NB4 (cell line): ENCODE data around the gene GRIN3B.

Experiments
- DNase-seq: peaks from one replicate; pipeline ENCODE4 v3.0.0; 2010; ENCODE audit warnings: low read depth
- H3K4me3 ChIP-seq: one replicate; pipeline ENCODE4 v1.5.1; 2011; ENCODE audit warnings: mild to moderate bottlenecking, low read depth, low read length, moderate library complexity
- MAX ChIP-seq: IDR thresholded peaks from 2 replicates; pipeline ENCODE4 v1.6.1; 2011; ENCODE audit warnings: low read depth, low read length
- MYC ChIP-seq: IDR thresholded peaks from 2 replicates; pipeline ENCODE4 v1.6.1; 2011; ENCODE audit warnings: low read depth, low read length
- POLR2A ChIP-seq: IDR thresholded peaks from 2 replicates; pipeline ENCODE4 v1.6.1; 2011; ENCODE audit warnings: mild to moderate bottlenecking; ENCODE audit not compliant: insufficient read length; ENCODE audit errors: extremely low read depth
- TF ChIP-seq, protein P1 (sequence below): IDR thresholded peaks from one replicate; pipeline ENCODE4 v1.5.1; 2012; ENCODE audit warnings: low read depth, low read length

GRIN3B gene

DNA sequence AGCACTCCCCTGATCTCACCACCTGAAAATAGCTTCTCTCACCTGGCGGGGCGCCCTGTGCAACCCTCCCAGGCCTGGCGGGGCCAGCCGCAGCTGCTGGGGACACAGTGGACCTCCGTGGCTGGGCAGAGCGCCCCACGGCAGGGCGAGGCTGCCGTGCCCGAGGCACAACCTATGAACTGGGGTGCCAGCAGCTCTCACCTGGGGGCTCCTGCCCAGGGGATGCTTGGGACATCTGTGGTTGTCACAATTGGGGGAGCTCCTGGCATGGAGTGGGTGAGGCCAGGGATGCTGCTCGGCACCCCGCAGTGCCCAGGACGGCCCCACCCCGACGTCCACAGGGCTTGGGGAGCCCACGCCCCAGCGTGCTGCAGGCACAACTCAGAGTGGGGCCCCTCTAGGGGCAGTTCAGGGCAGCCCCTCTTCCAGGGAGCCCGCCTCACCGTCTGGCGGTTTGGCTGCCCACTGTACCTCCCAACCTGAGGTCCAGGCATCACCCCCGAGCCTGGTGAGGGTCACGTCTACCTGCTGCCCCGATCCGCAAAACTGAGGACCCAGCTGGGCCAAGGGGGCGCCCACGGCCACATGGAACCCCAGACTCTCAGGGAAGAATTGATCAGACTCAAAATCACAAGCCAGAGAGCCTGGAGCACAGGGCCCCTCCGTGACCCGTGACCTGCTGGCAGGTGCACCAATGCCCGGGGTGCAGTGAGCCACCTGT is 15.0 kb downstream of the GRIN3B start:
- DNase-seq = no peak
- no peak overlapping the region for H3K4me3 ChIP-seq

DNA sequence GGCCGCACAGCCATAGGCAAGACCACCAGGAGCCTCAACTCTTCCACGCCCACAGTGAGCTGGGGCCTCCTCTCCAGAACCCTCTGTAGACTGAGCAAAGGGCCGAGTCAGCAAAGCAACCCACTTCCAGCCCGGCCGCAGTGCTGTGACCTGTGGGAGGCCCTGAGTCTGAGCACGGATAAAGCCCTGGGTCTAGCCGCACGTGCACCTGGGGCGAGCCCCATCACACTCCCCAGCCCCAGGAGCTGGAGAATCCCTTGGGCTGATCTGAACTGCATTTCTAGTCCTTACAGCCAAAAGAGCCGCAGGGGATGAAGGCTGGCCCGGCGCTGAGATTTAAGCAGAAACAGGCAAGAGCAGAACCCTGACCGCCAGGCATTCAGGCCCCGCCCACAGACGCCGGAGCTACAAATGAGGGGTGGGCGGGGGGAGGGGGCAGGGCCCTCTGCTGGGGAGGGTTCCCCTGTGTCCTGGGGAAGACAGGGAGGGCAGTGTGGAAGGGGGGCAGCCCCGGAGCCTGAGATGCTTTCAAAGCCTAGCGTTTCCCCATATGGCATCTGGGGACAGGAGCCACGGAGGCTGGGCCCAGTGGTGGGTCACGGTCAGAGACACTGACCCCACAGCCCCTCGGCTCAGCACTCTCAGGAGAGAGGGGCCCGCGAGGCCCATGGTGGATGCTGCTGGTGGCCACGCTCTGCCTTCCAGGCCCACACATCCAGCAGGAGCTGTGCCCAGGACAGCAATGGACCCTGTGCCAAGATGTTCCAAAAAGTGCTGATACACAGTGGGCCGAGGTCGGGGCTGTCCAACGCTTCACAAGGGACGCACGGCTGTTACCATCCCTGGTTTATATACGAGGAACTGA is 15.8 kb downstream of the GRIN3B start:
- no peak overlapping the region for H3K4me3 ChIP-seq
- no peak for TF ChIP-seq POLR2A
- TF ChIP-seq, protein P1, sequence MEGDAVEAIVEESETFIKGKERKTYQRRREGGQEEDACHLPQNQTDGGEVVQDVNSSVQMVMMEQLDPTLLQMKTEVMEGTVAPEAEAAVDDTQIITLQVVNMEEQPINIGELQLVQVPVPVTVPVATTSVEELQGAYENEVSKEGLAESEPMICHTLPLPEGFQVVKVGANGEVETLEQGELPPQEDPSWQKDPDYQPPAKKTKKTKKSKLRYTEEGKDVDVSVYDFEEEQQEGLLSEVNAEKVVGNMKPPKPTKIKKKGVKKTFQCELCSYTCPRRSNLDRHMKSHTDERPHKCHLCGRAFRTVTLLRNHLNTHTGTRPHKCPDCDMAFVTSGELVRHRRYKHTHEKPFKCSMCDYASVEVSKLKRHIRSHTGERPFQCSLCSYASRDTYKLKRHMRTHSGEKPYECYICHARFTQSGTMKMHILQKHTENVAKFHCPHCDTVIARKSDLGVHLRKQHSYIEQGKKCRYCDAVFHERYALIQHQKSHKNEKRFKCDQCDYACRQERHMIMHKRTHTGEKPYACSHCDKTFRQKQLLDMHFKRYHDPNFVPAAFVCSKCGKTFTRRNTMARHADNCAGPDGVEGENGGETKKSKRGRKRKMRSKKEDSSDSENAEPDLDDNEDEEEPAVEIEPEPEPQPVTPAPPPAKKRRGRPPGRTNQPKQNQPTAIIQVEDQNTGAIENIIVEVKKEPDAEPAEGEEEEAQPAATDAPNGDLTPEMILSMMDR = no peak
- no peak for DNase-seq

More for the DNA sequence above, 15.0 kb downstream of the GRIN3B start:
- TF ChIP-seq POLR2A = no peak

DNA sequence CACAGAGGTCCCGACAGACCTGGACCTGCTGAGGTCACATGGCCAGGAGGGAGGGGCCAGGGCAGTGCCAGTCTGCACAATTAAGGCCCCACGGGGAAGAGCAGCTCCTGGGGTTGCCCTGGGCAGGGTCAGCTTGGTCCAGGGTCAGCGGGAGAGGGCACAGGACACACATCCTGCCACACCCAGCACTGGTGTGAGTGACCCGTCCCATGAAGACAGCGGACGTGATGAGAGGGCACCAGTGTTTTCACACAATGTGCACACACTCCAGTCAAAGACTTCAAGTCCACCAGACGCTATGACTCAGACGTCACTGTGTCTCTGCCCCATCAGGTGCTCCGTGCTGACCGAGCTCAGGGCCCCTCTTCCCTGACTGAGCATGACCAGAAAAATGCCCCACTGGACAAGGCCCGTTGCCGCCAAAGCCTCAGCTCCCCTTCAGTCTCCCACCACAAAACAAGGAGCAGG is 16.5 kb downstream of the GRIN3B start:
- H3K4me3 ChIP-seq = no peak overlapping the region
- TF ChIP-seq MAX = no peak
- no peak for TF ChIP-seq MYC
- no peak for TF ChIP-seq POLR2A
- TF ChIP-seq, protein P1 = no peak
- DNase-seq = no peak

- DNase-seq = no peak
- TF ChIP-seq POLR2A (no peak), MYC (no peak), MAX (no peak)
- TF ChIP-seq, protein P1 = no peak
- H3K4me3 ChIP-seq = no peak overlapping the region
These were observed 17.1 kb downstream of the GRIN3B start for GRCh38 chr19:1017115-1017905.

GRCh38 chr19:1017906-1018305 is 17.7 kb downstream of the GRIN3B start:
- no peak for DNase-seq
- H3K4me3 ChIP-seq = no peak overlapping the region
- no peak for TF ChIP-seq POLR2A
- TF ChIP-seq MYC = no peak
- TF ChIP-seq, protein P1 = no peak
- TF ChIP-seq MAX = no peak

DNA sequence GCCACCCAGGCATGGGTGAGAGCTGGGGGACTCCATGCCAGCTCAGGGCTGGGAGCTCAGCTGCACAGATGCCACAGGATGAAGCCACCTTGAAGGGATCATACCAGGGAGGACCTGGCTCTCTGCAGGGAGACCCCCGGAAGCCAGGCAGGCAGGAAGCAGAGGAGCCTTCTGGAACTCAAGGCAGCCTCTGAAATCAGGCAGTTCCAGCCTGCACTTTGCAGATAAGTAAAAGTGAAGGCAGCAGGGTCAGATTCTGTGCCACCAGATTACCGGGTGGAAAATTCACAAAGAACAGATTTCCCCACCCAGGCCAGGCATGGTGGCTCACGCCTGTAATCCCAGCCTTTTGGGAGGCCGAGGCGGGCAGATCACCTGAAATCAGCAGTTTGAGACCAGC is 18.2 kb downstream of the GRIN3B start:
- DNase-seq = no peak
- TF ChIP-seq MAX = no peak
- no peak for TF ChIP-seq MYC
- H3K4me3 ChIP-seq = no peak overlapping the region
